ENCODE measurements around the gene LY6G5C. TPM values are rescaled to one million over a fixed set of nuclear protein-coding genes. Genes with fewer than 3 reads are reported as not detected.

LY6G5C gene
- total and polyA plus RNA-seq, 2 of the 13 experiments (the other 11 are each of a cell fraction or from before 2014, with no cell fraction given), result 0.33 to 0.55 TPM

GRCh38 chr6:31717499-31718222 lies 36.8 kb upstream of the LY6G5C start (continued):
- TF ChIP-seq ZNF503 (CRISPR knock-in tag; IDR thresholded peaks at IDR 0.05), result no peak
- TF ChIP-seq, protein P1, sequence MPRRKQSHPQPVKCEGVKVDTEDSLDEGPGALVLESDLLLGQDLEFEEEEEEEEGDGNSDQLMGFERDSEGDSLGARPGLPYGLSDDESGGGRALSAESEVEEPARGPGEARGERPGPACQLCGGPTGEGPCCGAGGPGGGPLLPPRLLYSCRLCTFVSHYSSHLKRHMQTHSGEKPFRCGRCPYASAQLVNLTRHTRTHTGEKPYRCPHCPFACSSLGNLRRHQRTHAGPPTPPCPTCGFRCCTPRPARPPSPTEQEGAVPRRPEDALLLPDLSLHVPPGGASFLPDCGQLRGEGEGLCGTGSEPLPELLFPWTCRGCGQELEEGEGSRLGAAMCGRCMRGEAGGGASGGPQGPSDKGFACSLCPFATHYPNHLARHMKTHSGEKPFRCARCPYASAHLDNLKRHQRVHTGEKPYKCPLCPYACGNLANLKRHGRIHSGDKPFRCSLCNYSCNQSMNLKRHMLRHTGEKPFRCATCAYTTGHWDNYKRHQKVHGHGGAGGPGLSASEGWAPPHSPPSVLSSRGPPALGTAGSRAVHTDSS (CRISPR knock-in tag; conservative IDR thresholded peaks at IDR 0.05), result no peak
- no peak for TF ChIP-seq ZNF644 (CRISPR knock-in tag; IDR thresholded peaks at IDR 0.05; ENCODE audit: low read depth)
- no peak for TF ChIP-seq ZNF598 (CRISPR knock-in tag; IDR thresholded peaks at IDR 0.05; ENCODE audit: borderline replicate concordance)
- TF ChIP-seq ZBTB20 (CRISPR knock-in tag; IDR thresholded peaks at IDR 0.05; ENCODE audit: borderline replicate concordance, low read depth), result no peak
- no peak for TF ChIP-seq ZNF773 (CRISPR knock-in tag; IDR thresholded peaks at IDR 0.05; ENCODE audit: borderline replicate concordance)
- TF ChIP-seq, protein P2, sequence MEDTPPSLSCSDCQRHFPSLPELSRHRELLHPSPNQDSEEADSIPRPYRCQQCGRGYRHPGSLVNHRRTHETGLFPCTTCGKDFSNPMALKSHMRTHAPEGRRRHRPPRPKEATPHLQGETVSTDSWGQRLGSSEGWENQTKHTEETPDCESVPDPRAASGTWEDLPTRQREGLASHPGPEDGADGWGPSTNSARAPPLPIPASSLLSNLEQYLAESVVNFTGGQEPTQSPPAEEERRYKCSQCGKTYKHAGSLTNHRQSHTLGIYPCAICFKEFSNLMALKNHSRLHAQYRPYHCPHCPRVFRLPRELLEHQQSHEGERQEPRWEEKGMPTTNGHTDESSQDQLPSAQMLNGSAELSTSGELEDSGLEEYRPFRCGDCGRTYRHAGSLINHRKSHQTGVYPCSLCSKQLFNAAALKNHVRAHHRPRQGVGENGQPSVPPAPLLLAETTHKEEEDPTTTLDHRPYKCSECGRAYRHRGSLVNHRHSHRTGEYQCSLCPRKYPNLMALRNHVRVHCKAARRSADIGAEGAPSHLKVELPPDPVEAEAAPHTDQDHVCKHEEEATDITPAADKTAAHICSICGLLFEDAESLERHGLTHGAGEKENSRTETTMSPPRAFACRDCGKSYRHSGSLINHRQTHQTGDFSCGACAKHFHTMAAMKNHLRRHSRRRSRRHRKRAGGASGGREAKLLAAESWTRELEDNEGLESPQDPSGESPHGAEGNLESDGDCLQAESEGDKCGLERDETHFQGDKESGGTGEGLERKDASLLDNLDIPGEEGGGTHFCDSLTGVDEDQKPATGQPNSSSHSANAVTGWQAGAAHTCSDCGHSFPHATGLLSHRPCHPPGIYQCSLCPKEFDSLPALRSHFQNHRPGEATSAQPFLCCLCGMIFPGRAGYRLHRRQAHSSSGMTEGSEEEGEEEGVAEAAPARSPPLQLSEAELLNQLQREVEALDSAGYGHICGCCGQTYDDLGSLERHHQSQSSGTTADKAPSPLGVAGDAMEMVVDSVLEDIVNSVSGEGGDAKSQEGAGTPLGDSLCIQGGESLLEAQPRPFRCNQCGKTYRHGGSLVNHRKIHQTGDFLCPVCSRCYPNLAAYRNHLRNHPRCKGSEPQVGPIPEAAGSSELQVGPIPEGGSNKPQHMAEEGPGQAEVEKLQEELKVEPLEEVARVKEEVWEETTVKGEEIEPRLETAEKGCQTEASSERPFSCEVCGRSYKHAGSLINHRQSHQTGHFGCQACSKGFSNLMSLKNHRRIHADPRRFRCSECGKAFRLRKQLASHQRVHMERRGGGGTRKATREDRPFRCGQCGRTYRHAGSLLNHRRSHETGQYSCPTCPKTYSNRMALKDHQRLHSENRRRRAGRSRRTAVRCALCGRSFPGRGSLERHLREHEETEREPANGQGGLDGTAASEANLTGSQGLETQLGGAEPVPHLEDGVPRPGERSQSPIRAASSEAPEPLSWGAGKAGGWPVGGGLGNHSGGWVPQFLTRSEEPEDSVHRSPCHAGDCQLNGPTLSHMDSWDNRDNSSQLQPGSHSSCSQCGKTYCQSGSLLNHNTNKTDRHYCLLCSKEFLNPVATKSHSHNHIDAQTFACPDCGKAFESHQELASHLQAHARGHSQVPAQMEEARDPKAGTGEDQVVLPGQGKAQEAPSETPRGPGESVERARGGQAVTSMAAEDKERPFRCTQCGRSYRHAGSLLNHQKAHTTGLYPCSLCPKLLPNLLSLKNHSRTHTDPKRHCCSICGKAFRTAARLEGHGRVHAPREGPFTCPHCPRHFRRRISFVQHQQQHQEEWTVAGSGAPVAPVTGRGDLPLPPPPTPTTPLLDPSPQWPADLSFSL (CRISPR knock-in tag; IDR thresholded peaks at IDR 0.05), result no peak
- TF ChIP-seq TBL1XR1 (IDR thresholded peaks at IDR 0.05; ENCODE audit: borderline replicate concordance, low read length, partially characterized antibody), result no peak
- no peak for TF ChIP-seq ZNF317 (CRISPR knock-in tag; IDR thresholded peaks at IDR 0.05)
- TF ChIP-seq ZNF34 (CRISPR knock-in tag; IDR thresholded peaks at IDR 0.05; ENCODE audit: borderline replicate concordance), result no peak
- no peak for TF ChIP-seq NFE2L1 (CRISPR knock-in tag; IDR thresholded peaks at IDR 0.05; ENCODE audit: borderline replicate concordance)
- TF ChIP-seq PAX8 (CRISPR knock-in tag; IDR thresholded peaks at IDR 0.05; ENCODE audit: borderline replicate concordance), result no peak
- TF ChIP-seq ZEB1 (IDR thresholded peaks at IDR 0.05; ENCODE audit: insufficient replicate concordance, low read depth), result no peak
- TF ChIP-seq THYN1 (CRISPR knock-in tag; IDR thresholded peaks at IDR 0.05; ENCODE audit: borderline replicate concordance, low read depth), result no peak
- TF ChIP-seq ZNF281 (CRISPR knock-in tag; IDR thresholded peaks at IDR 0.05; ENCODE audit: borderline replicate concordance), result no peak
- TF ChIP-seq IRX3 (CRISPR knock-in tag; IDR thresholded peaks at IDR 0.05; ENCODE audit: borderline replicate concordance, low read depth), result no peak
